CD4-positive, alpha-beta T cell treated with Interleukin-1 beta for 1 hour (primary cell): ENCODE results near the gene KNCN.

Experiments
- DNase-seq, 2 donors: peaks; one replicate each; pipeline ENCODE4 v3.0.0-alpha.2; 2020 to 2022

The KNCN gene

GRCh38 chr1:46551597-46552095, at the start of gene KNCN:
Gene KNCN, minus strand, starts transcription at chr1:46551647. Its CDS starts 432 bp downstream, at chr1:46551215.
- DNase-seq: no peak

- DNase-seq: no peak
These were observed 47.9 kb upstream of the KNCN start for GRCh38 chr1:46599059-46599970.

- no peak for DNase-seq
These were observed 45.4 kb upstream of the KNCN start for GRCh38 chr1:46596846-46597245.

- DNase-seq: no peak
These were observed 44.6 kb upstream of the KNCN start for GRCh38 chr1:46596036-46596435.

GRCh38 chr1:46595127-46595526, 43.7 kb upstream of the KNCN start:
- DNase-seq: peak; percentile 23 to 56

- no peak for DNase-seq
These were observed 42.6 kb upstream of the KNCN start for GRCh38 chr1:46594063-46594462.

GRCh38 chr1:46592823-46593222, 41.4 kb upstream of the KNCN start:
- DNase-seq: no peak

GRCh38 chr1:46589529-46589928, 38.1 kb upstream of the KNCN start:
- DNase-seq: no peak

GRCh38 chr1:46587069-46587468, 35.6 kb upstream of the KNCN start:
- peak in 1 of 2 donors; percentile 23 for DNase-seq

GRCh38 chr1:46585312-46585938, 34.0 kb upstream of the KNCN start:
- no peak for DNase-seq

GRCh38 chr1:46583494-46583893, 32.0 kb upstream of the KNCN start:
- DNase-seq: no peak

GRCh38 chr1:46582972-46583371, 31.5 kb upstream of the KNCN start:
- DNase-seq: no peak

GRCh38 chr1:46581681-46582455, 30.4 kb upstream of the KNCN start:
- no peak for DNase-seq

- DNase-seq: no peak
These were observed 28.9 kb upstream of the KNCN start for GRCh38 chr1:46580140-46580903.

GRCh38 chr1:46577671-46578070, 26.2 kb upstream of the KNCN start:
- no peak for DNase-seq

GRCh38 chr1:46576596-46576995, 25.1 kb upstream of the KNCN start:
- DNase-seq: no peak

- no peak for DNase-seq
These were observed 24.3 kb upstream of the KNCN start for GRCh38 chr1:46575778-46576177.

- no peak for DNase-seq
These were observed 23.9 kb upstream of the KNCN start for GRCh38 chr1:46575300-46575699.

- no peak for DNase-seq
These were observed 20.3 kb upstream of the KNCN start for GRCh38 chr1:46571691-46572225.

- DNase-seq: no peak
These were observed 18.7 kb upstream of the KNCN start for GRCh38 chr1:46569884-46570725.

- no peak for DNase-seq
These were observed 17.7 kb upstream of the KNCN start for GRCh38 chr1:46569116-46569515.
